ENCODE results near the gene PSPC1.
"Not testable (repeated sequence)": the region's sequence is repeated elsewhere in the genome, so short reads cannot be mapped to it uniquely, and the experiment has no call there.

PSPC1 gene

DNA sequence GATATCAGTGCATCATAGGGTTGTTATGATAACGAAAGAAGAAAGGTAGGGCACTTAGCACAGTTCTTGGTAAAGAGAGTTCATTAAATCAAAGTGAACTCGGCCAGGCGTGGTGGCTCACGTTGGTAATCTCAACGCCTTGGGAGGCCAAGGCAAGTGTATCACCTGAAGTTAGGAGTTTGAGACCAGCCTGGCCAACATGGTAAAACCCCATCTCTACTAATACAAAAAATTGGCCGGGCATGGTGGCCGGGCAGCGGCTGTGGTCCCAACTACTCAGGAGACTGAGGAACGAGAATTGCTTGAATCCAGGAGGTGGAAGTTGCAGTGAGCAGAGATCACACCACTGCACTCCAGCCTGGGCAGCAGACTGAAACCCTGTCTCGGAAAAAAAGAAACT lies 19.1 kb downstream of the PSPC1 start:
- DNase-seq (ENCODE audit: low read depth in 2 of 2), result no peak

- no peak for DNase-seq (ENCODE audit: low read depth in 2 of 2)
Observed at GRCh38 chr13:19759669-19760068, 23.1 kb downstream of the PSPC1 start.

DNA sequence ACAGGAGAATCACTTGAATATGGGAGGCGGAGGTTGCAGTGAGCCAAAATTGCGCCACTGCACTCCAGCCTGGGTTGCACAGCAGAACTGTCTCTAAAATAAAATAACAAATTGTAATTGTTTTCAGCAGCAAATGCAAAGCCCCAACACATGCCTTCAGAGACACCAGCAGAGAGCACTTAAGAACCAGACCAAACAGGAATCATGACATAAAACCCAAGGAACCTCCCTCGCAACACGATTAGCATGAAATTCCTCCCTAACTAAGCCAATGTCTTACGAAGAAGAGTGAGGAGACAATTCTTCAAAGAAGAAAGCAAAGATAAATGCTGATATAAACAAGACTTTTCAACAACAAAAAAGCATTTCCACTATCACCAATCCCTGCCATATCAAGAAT lies 40.1 kb downstream of the PSPC1 start:
- DNase-seq (ENCODE audit: low read depth in 2 of 2), result no peak

DNA sequence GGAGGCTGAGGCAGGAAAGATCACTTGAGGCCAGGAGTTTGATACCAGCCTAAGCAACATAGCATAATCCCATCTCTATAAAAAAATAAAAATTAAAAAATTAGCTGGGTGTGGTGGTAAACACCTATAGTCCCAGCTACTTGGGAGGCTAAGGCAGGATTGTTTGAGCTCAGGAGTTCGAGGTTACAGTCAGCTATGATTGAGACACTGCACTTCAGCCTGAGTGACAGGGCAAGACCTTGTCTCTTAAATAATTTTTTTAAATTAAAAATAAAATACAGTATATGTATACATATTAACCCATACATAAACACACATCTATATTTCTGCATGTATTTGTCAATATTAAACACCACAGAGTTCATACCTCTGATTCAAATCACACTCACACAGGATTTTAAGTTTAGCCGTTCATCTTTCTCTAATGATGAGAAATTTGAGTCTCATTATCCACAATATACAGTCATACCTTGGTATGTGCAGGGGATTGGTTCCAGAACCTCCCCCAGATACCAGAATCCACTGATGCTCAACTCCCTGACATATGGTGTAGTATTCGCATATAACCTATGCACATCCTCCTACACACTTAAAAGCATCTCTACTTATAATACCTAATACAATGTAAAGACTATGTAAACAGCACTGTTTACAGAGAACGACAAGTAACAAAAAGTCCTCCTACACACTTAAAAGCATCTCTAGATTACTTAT lies 44.7 kb downstream of the PSPC1 start:
- no peak for DNase-seq (ENCODE audit: low read depth in 2 of 2)

GRCh38 chr13:19726611-19727010 lies 56.1 kb downstream of the PSPC1 start:
- no peak for DNase-seq (ENCODE audit: low read depth in 2 of 2)

- DNase-seq (ENCODE audit: low read depth in 2 of 2), result no peak
Observed at GRCh38 chr13:19725320-19725719, 57.4 kb downstream of the PSPC1 start.

DNA sequence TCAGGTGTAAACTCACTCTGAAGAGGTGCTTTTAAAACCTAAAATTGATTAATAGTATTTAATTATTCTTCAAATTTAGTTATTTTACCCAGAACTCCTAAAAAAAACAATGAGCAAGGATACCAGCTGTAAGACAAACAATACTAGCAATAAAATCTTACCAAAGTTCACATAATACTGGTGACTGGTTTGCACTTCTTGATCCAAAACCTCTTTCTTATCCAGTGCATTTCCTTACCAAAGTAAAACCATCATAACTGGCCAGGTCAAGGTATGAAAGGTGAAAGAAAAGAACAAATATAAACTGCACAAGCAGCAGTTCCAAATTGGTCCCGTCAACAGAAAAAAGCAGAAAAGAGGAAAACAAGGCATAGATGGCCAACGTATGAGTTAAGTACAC lies 62.7 kb downstream of the PSPC1 start:
- no peak for DNase-seq (ENCODE audit: low read depth in 2 of 2)

GRCh38 chr13:19713186-19713965 lies 69.4 kb downstream of the PSPC1 start:
- no peak for DNase-seq (ENCODE audit: low read depth in 2 of 2)

- not testable (repeated sequence) for DNase-seq (ENCODE audit: low read depth in 2 of 2)
Observed at GRCh38 chr13:19709782-19710181, 73.0 kb downstream of the PSPC1 start.

- not testable (repeated sequence) for DNase-seq (ENCODE audit: low read depth in 2 of 2)
Observed at GRCh38 chr13:19709039-19709438, 73.7 kb downstream of the PSPC1 start.

DNA sequence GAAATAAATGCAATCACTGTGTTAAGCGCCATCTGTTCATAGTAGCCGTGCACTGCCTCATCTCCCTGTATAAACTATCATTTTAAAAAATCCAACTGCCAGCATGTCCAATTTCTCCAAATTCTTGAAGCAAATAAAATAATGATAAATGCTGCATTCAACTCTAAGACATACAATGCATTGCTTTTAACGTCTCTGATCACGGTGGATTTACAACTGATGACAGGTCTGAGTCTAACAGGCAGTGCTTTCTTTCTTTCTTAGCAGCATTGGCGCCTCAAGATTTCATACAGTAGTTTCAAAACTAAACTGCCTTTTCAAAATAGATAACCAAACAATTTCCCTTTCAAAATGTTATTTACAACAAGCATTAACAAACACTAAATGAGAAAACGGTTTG lies 78.5 kb downstream of the PSPC1 start:
- DNase-seq (ENCODE audit: low read depth in 2 of 2), result not testable (repeated sequence)

GRCh38 chr13:19701619-19702018 lies 81.1 kb downstream of the PSPC1 start:
- DNase-seq (ENCODE audit: low read depth in 2 of 2), result not testable (repeated sequence)

DNA sequence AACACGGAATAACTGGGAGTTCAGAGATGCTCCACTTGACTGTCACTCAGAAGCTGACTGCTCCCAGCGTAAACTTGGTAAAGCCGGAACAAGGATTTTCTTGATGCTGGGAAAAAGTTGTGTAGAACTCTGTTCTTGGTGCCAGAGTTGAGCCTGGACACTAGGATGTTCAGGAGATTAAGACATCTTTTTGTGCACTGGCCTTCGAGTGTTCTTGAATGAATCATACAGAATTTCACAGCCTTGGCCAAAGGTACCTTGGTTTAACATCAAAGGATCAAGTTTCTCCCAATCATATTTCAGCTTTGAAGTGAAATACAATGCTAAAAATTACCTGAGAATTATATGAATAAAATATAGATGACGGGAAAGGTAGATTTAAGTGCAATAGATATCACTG lies 81.8 kb downstream of the PSPC1 start:
- not testable (repeated sequence) for DNase-seq (ENCODE audit: low read depth in 2 of 2)

GRCh38 chr13:19695829-19696228 lies 86.9 kb downstream of the PSPC1 start:
- no peak for DNase-seq (ENCODE audit: low read depth in 2 of 2)

GRCh38 chr13:19695428-19695827 lies 87.3 kb downstream of the PSPC1 start:
- DNase-seq (ENCODE audit: low read depth in 2 of 2), result no peak

DNA sequence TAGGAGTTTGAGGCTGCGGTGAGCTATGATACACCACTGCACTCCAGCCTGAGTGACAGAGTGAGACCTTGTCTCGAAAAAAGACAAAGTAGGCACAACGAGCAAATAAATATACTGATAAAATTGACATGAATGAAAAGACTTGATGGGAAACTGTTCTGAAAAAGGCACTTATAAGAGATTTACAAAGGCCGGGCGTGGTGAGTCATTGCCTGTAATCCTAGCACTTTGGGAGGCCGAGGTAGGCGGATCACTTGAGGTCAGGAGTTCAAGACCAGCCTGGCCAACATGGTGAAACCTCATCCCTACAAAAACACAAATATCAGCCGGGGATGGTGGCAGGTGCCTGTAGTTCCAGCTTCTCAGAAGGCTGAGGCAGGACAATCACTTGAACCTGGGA lies 91.3 kb downstream of the PSPC1 start:
- not testable (repeated sequence) for DNase-seq (ENCODE audit: low read depth in 2 of 2)

DNA sequence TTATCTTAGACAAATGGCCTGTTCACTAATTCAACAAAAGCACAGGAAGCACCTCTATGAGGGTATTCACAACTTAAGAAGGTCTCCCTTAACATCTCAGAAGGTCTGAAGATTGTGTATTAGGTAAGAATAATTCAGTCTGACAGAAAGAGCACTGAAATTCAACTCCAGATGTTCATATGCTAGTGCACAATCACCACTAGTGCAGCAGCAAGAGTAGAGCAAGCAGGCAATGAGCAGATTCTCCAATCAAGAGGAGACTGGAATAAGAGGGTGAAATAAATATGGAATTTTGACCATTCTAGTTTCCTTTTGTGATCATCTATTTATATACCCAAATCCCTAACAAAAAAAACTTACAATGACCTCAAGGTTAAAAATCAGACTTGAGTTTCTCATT lies 97.3 kb downstream of the PSPC1 start:
- no peak for DNase-seq (ENCODE audit: low read depth in 2 of 2)

DNA sequence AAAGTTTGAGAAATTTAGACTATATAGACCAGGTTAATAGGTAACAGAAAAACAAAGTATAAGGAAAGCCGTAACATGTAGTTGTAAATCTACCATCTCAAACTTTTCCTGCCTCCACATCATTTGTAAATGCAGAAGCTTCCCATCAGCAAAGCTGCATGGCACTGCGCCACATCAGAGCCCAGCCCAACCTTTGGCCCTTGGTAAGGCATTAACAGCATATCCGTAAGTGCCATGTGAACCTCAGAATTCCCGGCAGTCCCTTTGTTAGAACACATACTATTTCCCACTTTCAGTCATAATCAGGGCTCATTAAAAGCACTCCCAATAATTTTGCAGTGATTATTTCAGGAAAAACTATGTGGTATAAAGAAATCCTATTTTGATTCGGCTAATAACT lies 97.7 kb downstream of the PSPC1 start:
- DNase-seq (ENCODE audit: low read depth in 2 of 2), result no peak

- no peak for DNase-seq (ENCODE audit: low read depth in 2 of 2)
Observed at GRCh38 chr13:19681517-19681916, 101.2 kb downstream of the PSPC1 start.

DNA sequence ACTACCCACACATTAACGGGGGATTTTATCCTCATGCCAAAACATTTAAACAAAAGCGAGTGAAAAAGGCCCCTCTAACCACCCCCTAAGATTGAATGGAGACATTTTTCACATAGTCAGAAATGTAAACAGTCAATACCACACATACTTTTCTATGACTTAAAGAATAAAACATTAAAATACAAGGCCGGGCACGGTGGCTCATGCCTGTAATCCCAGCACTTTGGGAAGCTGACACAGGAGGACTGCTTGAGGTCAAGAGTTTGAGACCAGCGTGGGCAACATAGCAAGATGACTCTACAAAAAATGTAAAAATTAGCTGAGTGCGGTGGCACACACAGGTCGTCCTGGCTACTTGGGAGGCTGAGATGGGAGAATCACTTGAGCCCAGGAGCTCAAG lies 102.0 kb downstream of the PSPC1 start:
- DNase-seq (ENCODE audit: low read depth in 2 of 2), result no peak

DNA sequence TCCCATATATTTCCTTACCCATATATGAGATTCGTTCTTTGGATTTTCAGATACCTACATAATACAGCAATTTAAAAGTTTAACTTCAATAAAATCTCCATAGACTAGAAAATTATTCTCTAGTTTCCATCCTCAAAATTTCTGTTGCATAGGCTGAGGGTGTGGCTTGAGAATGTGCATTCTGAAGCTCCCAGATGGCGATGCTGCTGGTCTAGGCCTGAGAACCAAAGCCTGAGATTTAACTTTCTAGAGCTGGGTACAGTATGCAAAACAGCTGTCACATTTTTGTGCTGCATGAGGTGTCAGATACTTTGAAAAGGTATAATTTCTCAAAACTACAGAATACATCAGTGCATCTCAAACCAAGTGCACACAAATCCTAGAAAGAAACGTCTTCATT lies 106.6 kb downstream of the PSPC1 start:
- no peak for DNase-seq (ENCODE audit: low read depth in 2 of 2)

- no peak for DNase-seq (ENCODE audit: low read depth in 2 of 2)
Observed at GRCh38 chr13:19674898-19675297, 107.8 kb downstream of the PSPC1 start.
